GM23338 (cell line): ENCODE data around the gene GRIA4. TPM values are rescaled to one million over a fixed set of nuclear protein-coding genes. Genes with fewer than 3 reads are reported as not detected.

Source experiments
- polyA plus RNA-seq: library from polyadenylated mRNA; unstranded; fragments of >200 nt; fragmentation: Nextera tagmentation; extraction: Ambion mirVana; gene quantifications from 2 replicates; pipeline ENCODE4 v1.2.1, GENCODE V29; 2016
- small RNA-seq: library from RNA; depleted of rRNA; stranded (forward); fragments of <200 nt; gene quantifications from one replicate; pipeline ENCODE3, GENCODE V24; 2014; ENCODE audit warnings: low replicate concordance
- total RNA-seq: library from RNA; depleted of rRNA; stranded (reverse); fragments of >200 nt; shearing (Covaris generic); gene quantifications from 2 replicates; pipeline ENCODE4 v1.2.3, GENCODE V29; 2014

The GRIA4 gene
- total and polyA plus RNA-seq, 2 experiments from 2014 or later, result 17.8 to 71.1 TPM

Small RNA genes within 50 kb of the gene (small RNA-seq; reads per million reads assigned to genes)
- not detected for gene RNU4-55P
- not detected for gene RNU6-277P
